Uterus (tissue), 4 donors: ENCODE measurements around the gene OSER1. TPM values are rescaled to one million over a fixed set of nuclear protein-coding genes. Genes with fewer than 3 reads are reported as not detected.

Experiments
- DNase-seq, 2 donors: peaks; one replicate each; pipeline ENCODE4 v3.0.0-alpha.2; 2019 to 2020
- H3K27ac ChIP-seq, 2 donors: fragments of 200-600 bp; sonication (generic); 1 replicate in 1 of 2; 2 replicates in 1 of 2; pipeline ENCODE4 v1.5.1; 2016 to 2018
- H3K27me3 ChIP-seq, 2 donors: fragments of 200-600 bp; sonication (generic); one replicate each; pipeline ENCODE4 v1.5.1; 2018 to 2019; ENCODE audit warnings: control low read depth in 1 of 2
- H3K36me3 ChIP-seq, 2 donors: fragments of 200-600 bp; sonication (generic); one replicate each; pipeline ENCODE4 v1.5.1; 2019; ENCODE audit warnings: control low read depth in 1 of 2
- H3K4me1 ChIP-seq, 2 donors: fragments of 200-600 bp; sonication (generic); one replicate each; pipeline ENCODE4 v1.5.1; 2018 to 2019; ENCODE audit warnings: control low read depth in 1 of 2
- H3K4me3 ChIP-seq, 2 donors: fragments of 200-600 bp; sonication (generic); 1 replicate in 1 of 2; 2 replicates in 1 of 2; pipeline ENCODE4 v1.5.1; 2018 to 2019; ENCODE audit warnings: mild to moderate bottlenecking in 1 of 2
- H3K9me3 ChIP-seq, 2 donors: fragments of 200-600 bp; sonication (generic); one replicate each; pipeline ENCODE4 v1.5.1; 2019; ENCODE audit warnings: control low read depth in 1 of 2
- POLR2A ChIP-seq, 2 donors: fragments of 450-650 bp; IDR thresholded peaks; one replicate each; pipeline ENCODE4 v1.6.1; 2016; ENCODE audit warnings: antibody characterized with exemption in 2 of 2, mild to moderate bottlenecking in 1 of 2, moderate library complexity in 1 of 2
- intact Hi-C: fragments of 100-400 bp; cut with DNase I; formaldehyde crosslinking; loops from one replicate; pipeline ENCODE4 v1.15.1; 2023; ENCODE audit warnings: low total_unique reads
- total RNA-seq, 4 donors: library from RNA; depleted of rRNA in 3 of 4; stranded (reverse); fragments of >200 nt in 3 of 4; gene quantifications; one replicate each; pipeline versions ENCODE4 v1.1.0 to v1.2.4, GENCODE V29; 2014 to 2023
- TF ChIP-seq, protein P1 (sequence below), 4 experiments: fragments of 200-600 bp in 2 of 4; fragments of 450-650 bp in 2 of 4; sonication (generic) in 2 of 4; IDR thresholded peaks; one replicate each; pipeline ENCODE4 v1.5.1; 2016 to 2019; ENCODE audit warnings: antibody characterized with exemption in 4 of 4, mild to moderate bottlenecking in 2 of 4, moderate library complexity in 1 of 4
- donor health status: DM: yes; HTN: yes; CAD: no.

Gene OSER1
- total RNA-seq, 4 donors from 2014 or later = 33.8 to 76.2 (median 46.0) TPM

DNA sequence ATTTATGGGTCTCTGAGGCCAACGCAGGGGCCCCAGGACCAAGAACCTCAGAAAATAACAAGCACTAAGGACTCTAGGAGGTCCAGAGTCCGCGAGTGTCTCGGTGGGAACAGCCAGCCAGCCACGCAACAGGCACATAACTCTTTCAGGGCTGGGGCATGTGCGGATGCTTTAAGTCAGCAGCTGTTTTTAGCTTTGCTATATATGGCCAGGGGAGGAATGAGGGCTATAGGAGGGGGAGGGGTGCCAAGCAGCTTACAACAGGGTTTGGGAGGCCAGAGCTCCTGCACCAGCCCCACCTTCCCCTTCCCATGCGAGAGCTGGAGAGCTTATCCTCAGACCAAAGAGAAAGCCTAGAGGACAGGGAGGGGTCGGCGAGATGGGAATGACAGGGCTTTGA is 29.8 kb downstream of the OSER1 start:
- Histone ChIP-seq H3K4me1 (no peaks in the 10 kb centered on the region), H3K36me3 (no peaks in the 10 kb centered on the region), H3K4me3 (peak overlapping the region; percentile 0 to 12), H3K27me3 (no peaks in the 10 kb centered on the region), H3K9me3 (no peaks in the 10 kb centered on the region), H3K27ac (peak overlapping the region; percentile 90 to 91)
- intact Hi-C loops = no loop called here
- peak; percentile 56 to 68 for TF ChIP-seq POLR2A (IDR thresholded peaks at IDR 0.05)
- TF ChIP-seq, protein P1, sequence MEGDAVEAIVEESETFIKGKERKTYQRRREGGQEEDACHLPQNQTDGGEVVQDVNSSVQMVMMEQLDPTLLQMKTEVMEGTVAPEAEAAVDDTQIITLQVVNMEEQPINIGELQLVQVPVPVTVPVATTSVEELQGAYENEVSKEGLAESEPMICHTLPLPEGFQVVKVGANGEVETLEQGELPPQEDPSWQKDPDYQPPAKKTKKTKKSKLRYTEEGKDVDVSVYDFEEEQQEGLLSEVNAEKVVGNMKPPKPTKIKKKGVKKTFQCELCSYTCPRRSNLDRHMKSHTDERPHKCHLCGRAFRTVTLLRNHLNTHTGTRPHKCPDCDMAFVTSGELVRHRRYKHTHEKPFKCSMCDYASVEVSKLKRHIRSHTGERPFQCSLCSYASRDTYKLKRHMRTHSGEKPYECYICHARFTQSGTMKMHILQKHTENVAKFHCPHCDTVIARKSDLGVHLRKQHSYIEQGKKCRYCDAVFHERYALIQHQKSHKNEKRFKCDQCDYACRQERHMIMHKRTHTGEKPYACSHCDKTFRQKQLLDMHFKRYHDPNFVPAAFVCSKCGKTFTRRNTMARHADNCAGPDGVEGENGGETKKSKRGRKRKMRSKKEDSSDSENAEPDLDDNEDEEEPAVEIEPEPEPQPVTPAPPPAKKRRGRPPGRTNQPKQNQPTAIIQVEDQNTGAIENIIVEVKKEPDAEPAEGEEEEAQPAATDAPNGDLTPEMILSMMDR (IDR thresholded peaks at IDR 0.05) = no peak
- DNase-seq = peak; percentile 61 to 87

DNA sequence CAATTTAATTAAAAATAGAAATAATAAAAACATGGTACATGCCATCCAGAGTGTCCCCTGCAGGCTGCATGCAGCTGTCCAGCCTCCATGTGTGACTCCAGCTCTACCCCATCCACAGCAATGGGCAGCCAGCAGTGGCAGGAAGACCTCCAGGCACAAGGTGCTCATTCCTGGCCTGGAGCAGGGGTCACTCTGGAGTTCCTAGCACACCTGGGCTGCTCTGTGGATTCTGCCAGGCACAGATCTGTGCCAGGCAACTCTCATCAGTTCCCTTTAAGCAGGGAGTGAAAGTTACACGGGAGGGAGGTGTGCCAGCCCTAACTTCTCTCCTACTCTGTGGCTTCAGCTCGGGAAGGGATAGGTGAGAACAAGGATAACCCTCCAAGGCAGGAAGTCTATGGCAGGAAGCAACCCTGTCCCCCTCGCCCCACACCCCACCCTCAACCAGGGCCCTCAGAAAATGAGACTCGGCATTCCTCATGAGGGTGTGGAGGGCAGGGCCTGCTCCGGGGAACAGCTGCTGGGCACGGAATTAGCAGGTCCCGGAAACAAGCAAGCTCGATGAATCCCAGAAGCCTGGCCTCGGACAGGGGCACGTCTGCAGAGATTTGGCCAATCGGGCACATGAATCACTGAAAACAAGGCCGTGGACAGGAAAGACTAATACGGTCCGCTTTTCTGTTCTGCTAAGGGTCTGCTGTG is 33.6 kb downstream of the OSER1 start:
- H3K36me3 ChIP-seq = no peaks in the 10 kb centered on the region
- no peak overlapping the region for H3K4me3 ChIP-seq
- H3K27ac ChIP-seq = peak overlapping the region; percentile 90 to 91
- no peaks in the 10 kb centered on the region for H3K27me3 ChIP-seq
- no peaks in the 10 kb centered on the region for H3K4me1 ChIP-seq
- intact Hi-C loops = no loop called here
- TF ChIP-seq, protein P1 (IDR thresholded peaks at IDR 0.05) = no peak
- no peak for TF ChIP-seq POLR2A (IDR thresholded peaks at IDR 0.05)
- no peaks in the 10 kb centered on the region for H3K9me3 ChIP-seq
- DNase-seq = no peak

DNA sequence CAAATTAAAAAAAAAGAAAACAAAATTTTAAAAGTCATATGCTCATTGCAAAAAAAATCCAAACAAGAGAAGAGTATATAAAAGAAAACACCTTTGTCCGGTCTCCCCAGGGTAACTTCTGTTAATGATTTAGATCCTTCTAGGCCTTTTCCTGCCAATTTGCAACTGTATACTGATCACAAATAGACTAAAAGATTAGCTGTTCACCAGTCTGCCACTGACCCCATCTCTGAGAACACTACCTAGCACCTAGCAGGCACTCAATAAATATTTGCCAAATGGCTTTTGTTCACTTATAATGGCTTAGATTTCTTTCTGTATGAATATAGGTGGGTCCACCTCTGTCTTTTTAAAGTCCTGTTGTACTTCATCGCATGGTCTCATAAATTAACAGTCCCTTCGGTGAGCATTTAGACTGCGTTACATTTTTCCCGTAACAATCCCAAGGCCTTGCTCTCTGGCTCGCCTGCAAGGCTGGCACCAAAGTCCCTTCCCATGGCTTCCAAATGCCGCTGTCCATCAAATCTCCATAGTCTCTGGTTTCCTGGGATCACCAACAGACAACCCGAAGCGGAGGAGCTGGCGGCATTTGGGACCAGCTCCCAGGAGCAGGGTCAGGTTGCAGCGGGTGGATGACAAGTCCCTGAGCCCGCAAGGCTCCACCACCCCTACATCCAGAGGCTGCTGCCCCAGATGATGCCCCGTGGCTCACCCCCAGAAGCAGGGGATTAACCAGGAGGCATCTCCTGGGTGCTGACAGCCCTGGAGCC is 35.4 kb downstream of the OSER1 start:
- Histone ChIP-seq H3K4me1 (peaks cover 0 to 7% of the 10 kb centered on the region in 2 donors), H3K4me3 (no peak overlapping the region), H3K27ac (peak overlapping the region; percentile 9 to 90), H3K27me3 (no peaks in the 10 kb centered on the region), H3K36me3 (no peaks in the 10 kb centered on the region), H3K9me3 (no peaks in the 10 kb centered on the region)
- DNase-seq = no peak
- intact Hi-C loops = no loop called here
- TF ChIP-seq, protein P1 (IDR thresholded peaks at IDR 0.05) = no peak
- TF ChIP-seq POLR2A (IDR thresholded peaks at IDR 0.05) = no peak

DNA sequence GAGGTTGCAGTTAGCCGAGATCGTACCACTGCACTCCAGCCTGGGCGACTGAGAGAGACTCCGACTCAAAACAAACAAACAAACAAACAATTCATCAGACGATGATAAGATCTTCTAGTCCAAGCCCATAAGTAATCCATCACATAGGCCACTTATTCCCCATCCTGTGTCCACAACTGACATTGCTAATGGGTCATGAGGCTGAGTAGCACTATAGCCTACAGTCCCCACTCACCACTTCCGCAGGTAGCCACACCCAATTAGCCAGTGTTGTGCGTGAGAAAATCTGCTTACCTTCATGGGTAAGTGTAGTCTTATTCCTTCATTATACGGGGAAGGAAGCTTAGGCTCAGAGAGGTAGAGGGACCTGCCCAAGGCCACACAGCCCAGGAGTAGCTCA is 36.7 kb downstream of the OSER1 start:
- H3K27me3 ChIP-seq = no peaks in the 10 kb centered on the region
- no peak overlapping the region for H3K4me3 ChIP-seq
- H3K9me3 ChIP-seq = no peaks in the 10 kb centered on the region
- peak overlapping the region; percentile 49 to 50 for H3K27ac ChIP-seq
- TF ChIP-seq, protein P1 (IDR thresholded peaks at IDR 0.05) = no peak
- DNase-seq = no peak
- H3K4me1 ChIP-seq = peaks cover 0 to 7% of the 10 kb centered on the region in 2 donors
- intact Hi-C loops = no loop called here
- no peaks in the 10 kb centered on the region for H3K36me3 ChIP-seq

DNA sequence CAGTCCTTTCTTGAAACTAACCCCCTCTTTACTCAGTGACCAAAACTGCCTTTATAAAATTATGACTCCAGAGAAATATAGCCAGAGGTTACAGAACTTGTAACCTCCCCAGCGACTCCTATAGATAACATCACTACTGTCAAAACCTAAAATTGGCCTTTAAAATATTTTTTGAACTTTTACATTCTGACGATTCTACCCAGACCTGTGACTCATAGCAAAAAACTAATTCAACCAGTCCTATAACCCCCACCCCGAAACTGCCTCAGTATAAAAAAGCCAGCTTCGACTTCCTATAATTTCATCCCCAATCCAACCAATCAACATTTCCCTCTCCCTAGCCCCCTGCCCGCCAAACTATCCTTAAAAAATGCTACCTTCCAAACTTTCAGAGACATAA is 37.5 kb downstream of the OSER1 start:
- Histone ChIP-seq H3K9me3 (no peaks in the 10 kb centered on the region), H3K27ac (peak overlapping the region; percentile 49 to 50), H3K4me3 (no peak overlapping the region), H3K4me1 (peaks cover 0 to 7% of the 10 kb centered on the region in 2 donors), H3K27me3 (no peaks in the 10 kb centered on the region), H3K36me3 (no peaks in the 10 kb centered on the region)
- intact Hi-C loops = no loop called here
- DNase-seq = peak in 1 of 2 donors; percentile 8
- TF ChIP-seq, protein P1 (IDR thresholded peaks at IDR 0.05) = no peak
- TF ChIP-seq POLR2A (IDR thresholded peaks at IDR 0.05) = no peak
